NCI-H1092 treated with DMSO at 0.1 percent for 48 hours (cell line): Measurements from ENCODE around the gene KLHL20.
"Not testable (repeated sequence)": the region's sequence is repeated elsewhere in the genome, so short reads cannot be mapped to it uniquely, and the experiment has no call there.

Experiments
- DNase-seq: peaks from one replicate; lab custom pipeline; 2025; lab: John Stamatoyannopoulos, UW

Gene KLHL20

DNA sequence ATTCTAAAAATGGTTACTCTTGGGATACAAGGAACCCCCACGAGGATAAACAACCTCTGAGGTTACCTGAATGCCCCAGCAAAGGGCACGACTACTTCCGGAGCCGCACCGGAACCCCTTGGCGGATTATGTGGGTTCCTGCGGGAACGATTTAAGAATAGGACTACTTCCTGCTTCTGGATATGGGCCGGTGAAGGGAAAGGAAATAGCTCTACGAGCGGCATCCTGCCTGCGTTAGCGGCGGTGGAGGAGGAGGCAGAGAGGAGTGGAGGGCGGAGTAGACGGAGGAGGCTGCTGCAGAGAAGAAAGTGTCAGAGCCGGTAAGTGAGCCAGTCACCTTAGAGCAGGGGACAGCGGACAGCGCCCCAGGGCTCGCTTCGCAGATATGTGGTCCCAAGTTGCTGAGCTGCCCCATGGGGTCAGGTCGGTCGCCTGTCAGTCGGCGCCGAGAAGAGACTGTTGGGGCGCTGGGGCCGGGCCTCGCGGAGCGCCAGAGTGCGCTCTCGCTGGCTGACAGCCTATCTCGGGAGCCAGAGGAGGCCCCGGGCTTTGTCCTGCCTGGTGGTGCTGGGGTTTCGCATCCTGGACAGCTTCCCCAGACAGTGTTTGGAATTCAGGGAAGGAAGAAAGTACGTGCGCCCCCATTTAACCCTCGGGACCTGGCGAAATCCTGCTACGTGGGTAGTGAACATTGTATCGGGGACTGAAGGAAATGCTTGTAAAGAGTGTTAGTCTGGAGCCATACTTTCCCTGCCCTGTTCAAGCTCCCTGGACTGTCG lies at the start of gene KLHL20:
TSS of gene KLHL20 (plus strand) at position 223 of the 779 bp plus-strand sequence. CDS start 1,063 bp downstream, outside the sequence.
- peak; percentile 94 for DNase-seq

DNA sequence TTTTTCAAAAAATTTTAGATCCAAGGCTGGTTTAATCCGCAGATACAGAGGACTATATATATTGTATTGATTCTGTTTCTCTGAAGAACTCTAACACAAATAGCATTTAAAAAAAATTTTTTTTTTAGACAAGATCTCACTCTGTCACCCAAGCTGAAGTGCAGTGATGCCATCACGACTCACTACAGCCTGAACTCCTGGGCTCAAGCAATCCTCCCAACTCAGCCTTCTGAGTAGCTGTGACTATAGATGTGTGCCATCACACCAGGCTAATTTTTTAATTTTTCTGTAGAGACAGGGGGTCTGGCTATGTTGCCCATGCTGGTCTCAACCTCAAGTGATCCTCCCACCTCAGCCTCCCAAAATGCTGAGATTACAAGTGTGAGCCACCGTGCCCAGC lies 48.1 kb upstream of the KLHL20 start:
- DNase-seq = no peak

GRCh38 chr1:173669491-173669941 lies 45.3 kb upstream of the KLHL20 start, which contains the start of gene ANKRD45:
Gene ANKRD45 (minus strand): TSS chr1:173669851. CDS start chr1:173659418, 10,433 bp downstream.
- no peak for DNase-seq

DNA sequence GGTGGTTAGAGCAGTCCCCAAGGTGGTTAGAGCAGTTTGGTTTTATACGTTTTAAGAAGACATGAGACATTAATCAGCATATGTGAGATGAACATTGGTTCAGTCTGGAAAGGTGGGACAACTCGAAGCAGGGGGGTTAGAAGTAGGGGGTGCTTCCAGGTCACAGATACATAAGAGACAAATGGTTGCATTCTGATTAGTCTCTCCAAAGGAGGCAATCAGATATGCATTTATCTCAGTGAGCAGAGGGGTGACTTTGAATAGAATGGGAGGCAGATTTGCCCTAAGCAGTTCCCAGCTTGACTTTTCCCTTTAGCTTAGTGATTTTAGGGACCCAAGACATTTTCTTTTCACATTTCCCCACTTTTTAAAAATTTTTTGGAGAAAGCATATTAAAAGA lies 40.3 kb upstream of the KLHL20 start:
- not testable (repeated sequence) for DNase-seq

- DNase-seq = not testable (repeated sequence)
Measured at GRCh38 chr1:173680152-173680551, 34.6 kb upstream of the KLHL20 start.

- no peak for DNase-seq
Measured at GRCh38 chr1:173682184-173682583, 32.6 kb upstream of the KLHL20 start.

- not testable (repeated sequence) for DNase-seq
Measured at GRCh38 chr1:173683838-173684237, 30.9 kb upstream of the KLHL20 start.

- DNase-seq = not testable (repeated sequence)
Measured at GRCh38 chr1:173685121-173685520, 29.7 kb upstream of the KLHL20 start.

DNA sequence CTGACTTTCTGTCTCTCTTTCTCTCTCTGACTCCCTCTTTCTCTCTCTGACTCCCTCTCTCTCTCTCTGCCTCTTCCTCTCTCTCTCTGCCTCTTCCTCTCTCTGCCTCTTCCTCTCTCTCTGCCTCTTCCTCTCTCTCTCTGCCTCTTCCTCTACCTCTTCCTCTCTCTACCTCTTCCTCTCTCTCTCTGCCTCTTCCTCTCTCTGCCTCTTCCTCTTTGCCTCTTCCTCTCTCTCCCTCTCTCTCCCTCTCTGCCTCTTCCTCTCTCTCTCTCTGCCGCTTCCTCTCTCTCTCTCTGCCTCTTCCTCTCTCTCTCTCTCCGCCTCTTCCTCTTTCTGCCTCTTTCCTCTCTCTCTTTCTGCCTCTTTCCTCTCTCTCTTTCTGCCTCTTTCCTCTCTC lies 26.5 kb upstream of the KLHL20 start:
- no peak for DNase-seq

DNA sequence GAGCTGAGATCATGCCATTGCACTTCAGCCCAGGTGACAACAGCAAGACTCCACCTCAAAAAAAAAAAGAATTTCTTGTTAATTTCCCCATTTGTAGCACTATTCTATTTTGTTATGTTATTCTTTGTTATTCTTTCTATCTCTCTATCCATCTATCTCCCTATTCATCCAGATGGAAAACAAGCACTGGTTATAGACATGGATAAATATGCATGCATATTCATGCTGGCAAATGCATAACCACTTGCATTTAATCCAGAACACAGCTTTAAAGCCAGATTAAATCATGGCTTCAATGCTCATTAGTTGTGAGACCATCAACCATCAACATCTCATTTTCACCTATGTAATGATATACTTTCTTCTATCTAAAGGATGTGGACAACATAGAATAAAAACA lies 21.5 kb upstream of the KLHL20 start:
- DNase-seq = no peak

DNA sequence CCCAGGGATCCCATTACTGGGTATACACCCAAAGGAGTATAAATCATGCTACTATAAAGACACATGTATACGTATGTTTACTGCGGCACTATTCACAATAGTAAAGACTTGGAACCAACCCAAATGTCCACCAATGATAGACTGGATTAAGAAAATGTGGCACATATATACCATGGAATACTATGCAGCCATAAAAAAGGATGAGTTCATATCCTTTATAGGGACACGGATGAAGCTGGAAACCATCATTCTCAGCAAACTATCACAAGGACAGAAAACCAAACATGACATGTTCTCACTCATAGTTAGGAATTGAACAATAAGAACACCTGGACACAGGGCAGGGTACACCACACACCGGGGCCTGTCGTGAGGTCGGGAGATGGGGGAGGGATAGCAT lies 13.5 kb upstream of the KLHL20 start:
- DNase-seq = not testable (repeated sequence)

DNA sequence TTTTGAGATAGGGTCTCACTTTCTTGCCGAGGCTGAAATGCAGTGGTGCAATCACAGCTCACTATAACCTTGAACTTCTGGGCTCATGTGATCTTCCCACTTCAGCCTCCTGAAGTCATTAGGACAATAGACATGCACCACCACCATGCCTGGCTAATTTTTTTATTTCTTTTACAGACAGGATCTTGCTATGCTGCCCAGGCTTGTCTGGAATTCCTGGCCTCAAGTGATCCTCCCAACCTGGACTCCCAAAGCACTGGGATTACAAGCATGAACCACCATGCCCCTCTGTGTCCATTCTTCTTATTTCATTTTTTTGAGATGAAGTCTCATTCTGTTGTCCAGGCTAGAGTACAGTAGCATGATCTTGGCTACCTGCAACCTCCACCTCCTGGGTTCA lies 12.0 kb upstream of the KLHL20 start:
- no peak for DNase-seq

- no peak for DNase-seq
Measured at GRCh38 chr1:173705117-173705516, 9.7 kb upstream of the KLHL20 start.

- no peak for DNase-seq
Measured at GRCh38 chr1:173708787-173709186, 6.0 kb upstream of the KLHL20 start.

DNA sequence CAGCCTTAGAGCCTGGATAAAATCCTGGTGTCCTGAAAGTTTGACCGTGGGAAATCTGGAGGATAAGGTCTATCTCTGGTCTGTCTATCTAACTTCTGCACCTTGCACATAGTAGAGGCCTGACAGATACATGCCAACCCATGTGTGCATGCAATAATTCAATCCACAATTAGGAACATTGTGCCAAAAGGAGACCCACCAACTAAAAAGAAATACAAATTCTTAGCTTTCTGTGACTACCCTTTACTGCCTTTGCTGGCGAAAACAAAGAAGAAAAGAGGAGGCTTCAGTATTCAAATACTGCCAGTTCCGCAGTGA lies 381 bp upstream of the KLHL20 start:
- peak; percentile 30 for DNase-seq

DNA sequence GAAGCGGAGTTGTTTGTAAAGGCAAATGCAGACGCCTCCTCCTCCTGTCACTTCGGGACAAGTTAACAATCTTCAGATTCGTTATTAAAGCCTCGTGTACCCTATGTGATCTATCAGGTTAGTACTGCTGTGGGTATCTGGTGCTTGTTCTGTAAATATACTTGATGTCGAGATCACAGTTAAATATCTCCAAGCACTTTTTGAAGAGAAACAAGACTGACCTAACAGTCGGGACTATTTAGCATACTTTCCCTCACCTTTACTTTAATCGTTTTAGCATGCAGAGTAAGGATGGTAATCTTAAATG lies 710 bp downstream of the KLHL20 start:
- no peak for DNase-seq

DNA sequence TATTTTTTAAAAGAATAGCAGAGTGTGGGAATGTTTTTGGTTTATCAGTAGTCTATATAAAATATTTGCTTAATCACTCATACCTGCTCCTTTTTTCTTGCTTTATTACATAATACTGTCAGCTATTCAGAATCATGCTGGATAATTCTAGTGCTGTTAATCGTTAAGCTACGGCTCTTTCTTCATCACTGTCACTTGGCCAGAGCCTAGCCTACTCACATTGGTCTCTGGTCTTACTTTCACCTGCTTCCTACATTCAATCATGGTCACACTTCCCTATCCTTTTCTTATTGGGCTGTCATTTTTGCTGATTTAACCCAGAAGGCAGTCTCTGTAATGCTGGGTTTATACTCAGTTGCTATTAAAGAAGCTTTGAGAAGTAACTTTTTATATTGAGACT lies 2.5 kb downstream of the KLHL20 start:
- no peak for DNase-seq

GRCh38 chr1:173731331-173731730 lies 16.6 kb downstream of the KLHL20 start:
- not testable (repeated sequence) for DNase-seq

GRCh38 chr1:173733912-173734311 lies 19.1 kb downstream of the KLHL20 start:
- no peak for DNase-seq

DNA sequence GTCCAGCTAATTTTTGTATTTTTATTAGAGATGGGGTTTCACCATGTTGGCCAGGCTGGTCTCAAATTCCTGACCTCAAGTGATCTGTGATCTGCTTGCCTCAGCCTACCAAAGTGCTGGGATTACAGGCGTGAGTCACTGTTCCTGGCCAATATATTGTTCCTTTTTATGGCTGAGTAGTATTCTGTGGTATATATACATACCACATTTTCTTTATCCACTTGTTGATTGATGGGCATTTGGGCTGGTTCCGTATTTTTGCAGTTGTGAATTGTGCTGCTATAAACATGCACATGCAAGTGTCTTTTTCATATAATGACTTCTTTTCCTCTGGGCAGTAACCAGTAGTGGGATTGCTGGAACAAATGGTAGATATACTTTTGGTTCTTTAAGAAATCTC lies 21.3 kb downstream of the KLHL20 start:
- not testable (repeated sequence) for DNase-seq

DNA sequence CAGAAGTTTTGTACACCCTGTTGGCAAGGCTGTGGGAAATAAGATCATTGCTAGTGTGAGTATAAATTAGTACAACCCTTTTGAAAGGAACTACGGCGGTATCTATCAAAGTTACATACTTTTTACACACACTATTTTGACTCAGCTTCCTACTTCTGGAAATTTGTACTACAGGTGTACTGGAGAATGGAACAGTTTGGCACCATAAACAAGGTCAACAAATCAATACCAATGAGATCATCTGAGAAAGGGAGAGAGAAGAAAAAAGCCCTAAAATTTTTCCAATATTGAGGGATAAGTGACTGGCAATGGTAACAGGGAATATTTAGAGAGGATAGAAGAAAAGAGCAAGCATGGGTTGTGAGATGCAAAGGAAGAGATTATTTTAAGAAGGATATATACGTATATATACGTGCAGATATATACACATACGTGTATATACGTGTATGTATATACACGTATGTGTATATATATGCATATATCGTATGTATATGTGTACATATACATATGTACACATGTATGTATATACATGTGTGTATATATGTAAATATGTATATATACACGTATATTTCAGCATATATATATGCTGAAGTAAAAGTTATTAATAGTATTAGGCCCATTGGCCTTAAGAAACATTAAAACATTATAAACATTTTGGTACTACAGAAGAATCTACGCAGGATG lies 27.6 kb downstream of the KLHL20 start:
- DNase-seq = no peak

- no peak for DNase-seq
Measured at GRCh38 chr1:173744651-173745050, 29.9 kb downstream of the KLHL20 start.

GRCh38 chr1:173749137-173749536 lies 34.4 kb downstream of the KLHL20 start:
- DNase-seq = no peak

DNA sequence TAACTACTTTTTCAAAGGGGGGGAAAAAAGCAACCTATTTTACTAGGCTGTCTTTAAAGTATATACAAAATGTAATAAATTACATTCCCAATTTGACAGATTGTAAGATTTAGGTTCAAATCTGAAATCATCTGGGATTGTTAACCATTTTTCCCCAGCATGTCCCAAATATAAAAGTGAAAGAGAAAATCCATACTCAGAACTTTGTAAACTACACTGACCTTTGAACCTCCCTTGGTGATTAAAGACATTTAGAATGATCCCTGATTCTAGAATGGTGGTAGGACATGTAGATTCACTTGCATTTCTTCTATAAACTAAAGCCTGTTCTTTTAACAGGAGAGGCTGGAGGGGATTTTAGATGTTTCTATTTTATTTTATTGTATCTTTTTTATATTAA lies 39.0 kb downstream of the KLHL20 start:
- no peak for DNase-seq
